PC-3 (cell line): Measurements from ENCODE around the gene BAIAP3. TPM values are rescaled to one million over a fixed set of nuclear protein-coding genes. Genes with fewer than 3 reads are reported as not detected.

Source experiments
- ATAC-seq: fragments of 200-7000 bp; cut with Tn5 transposase; 2 replicates; pipeline ENCODE4 v1.9.1; 2020; ENCODE audit warnings: mild to moderate bottlenecking, moderate library complexity
- BruUV-seq: library from RNA; stranded (reverse); fragments of 400-500 nt; replicated peaks from 2 replicates; lab custom pipeline; 2021; lab: Mats Ljungman, UMichigan
- CTCF ChIA-PET: fragments of 300-600 bp; sonication (Branson Sonifier 250); formaldehyde crosslinking; loops from one replicate; lab custom pipeline; 2022; ENCODE audit warnings: antibody characterized with exemption; lab: Charles Lee
- POLR2A ChIA-PET: fragments of 300-600 bp; sonication (Branson Sonifier 250); formaldehyde crosslinking; loops from one replicate; lab custom pipeline; 2022; ENCODE audit warnings: antibody characterized with exemption; ENCODE audit not compliant: unreplicated experiment; lab: Charles Lee
- DNase-seq: peaks from one replicate; pipeline ENCODE4 v3.0.0-alpha.2; 2015
- H2AFZ ChIP-seq: fragments of 300-600 bp; sonication (generic); 2 replicates; pipeline ENCODE4 v1.6.0; 2016; ENCODE audit warnings: antibody characterized with exemption, low read length
- H3F3A ChIP-seq: fragments of 300-600 bp; sonication (generic); one replicate; pipeline ENCODE4 v1.6.0; 2017; ENCODE audit warnings: antibody characterized with exemption, low read length, control low read depth, mild to moderate bottlenecking; ENCODE audit not compliant: unreplicated experiment
- H3K27ac ChIP-seq: fragments of 300-600 bp; sonication (generic); 2 replicates; pipeline ENCODE4 v1.5.1; 2016; ENCODE audit warnings: mild to moderate bottlenecking, low read length
- H3K27me3 ChIP-seq: fragments of 300-600 bp; sonication (generic); 2 replicates; pipeline ENCODE4 v1.6.1; 2016; ENCODE audit warnings: low read length, mixed read lengths
- H3K36me3 ChIP-seq: fragments of 300-600 bp; sonication (generic); 2 replicates; pipeline ENCODE4 v1.6.1; 2016; ENCODE audit warnings: low read depth, mixed run types, low read length, mixed read lengths
- H3K4me1 ChIP-seq: fragments of 300-600 bp; sonication (generic); 2 replicates; pipeline ENCODE4 v1.5.1; 2016; ENCODE audit warnings: low read length; ENCODE audit not compliant: insufficient read depth
- H3K4me2 ChIP-seq: fragments of 300-600 bp; sonication (generic); 2 replicates; pipeline ENCODE4 v1.6.0; 2016; ENCODE audit warnings: low read length
- H3K4me3 ChIP-seq: fragments of 300-600 bp; sonication (generic); 2 replicates; pipeline ENCODE4 v1.5.1; 2016; ENCODE audit warnings: mild to moderate bottlenecking, low read length, mixed read lengths
- H3K79me2 ChIP-seq: fragments of 300-600 bp; sonication (generic); 2 replicates; pipeline ENCODE4 v1.6.1; 2017; ENCODE audit warnings: low read length, mixed read lengths
- H3K9ac ChIP-seq: fragments of 300-600 bp; sonication (generic); 2 replicates; pipeline ENCODE4 v1.6.0; 2016; ENCODE audit warnings: mild to moderate bottlenecking, low read length
- H3K9me2 ChIP-seq: fragments of 300-600 bp; sonication (generic); replicated peaks from 2 replicates; pipeline ENCODE4 v1.6.1; 2016; ENCODE audit warnings: mixed run types, low read length, mixed read lengths
- H3K9me3 ChIP-seq: fragments of 300-600 bp; sonication (generic); 2 replicates; pipeline ENCODE4 v1.6.1; 2016; ENCODE audit warnings: low read length, mixed read lengths
- H4K20me1 ChIP-seq: fragments of 300-600 bp; sonication (generic); 2 replicates; pipeline ENCODE4 v1.6.1; 2016; ENCODE audit warnings: low read length, mixed read lengths
- EZH2 ChIP-seq: fragments of 300-600 bp; sonication (generic); IDR thresholded peaks from one replicate; pipeline ENCODE4 v1.6.1; 2017; ENCODE audit warnings: antibody characterized with exemption, mild to moderate bottlenecking, low read length; ENCODE audit not compliant: unreplicated experiment
- EZH2phosphoT487 ChIP-seq: fragments of 300-600 bp; sonication (generic); IDR thresholded peaks from 2 replicates; pipeline ENCODE4 v1.6.1; 2018; ENCODE audit warnings: mild to moderate bottlenecking, antibody characterized with exemption, low read length, borderline replicate concordance
- intact Hi-C: fragments of 100-400 bp; cut with micrococcal nuclease; formaldehyde crosslinking; loops from 2 replicates; pipeline ENCODE4 v1.9.0; 2023
- total RNA-seq: library from RNA; depleted of rRNA; stranded (reverse); fragments of >200 nt; gene quantifications from 2 replicates; pipeline ENCODE4 v1.2.3, GENCODE V29; 2014
- TF ChIP-seq, protein P1 (sequence below): fragments of 300-600 bp; sonication (generic); conservative IDR thresholded peaks from 2 replicates; pipeline ENCODE4 v1.5.1; 2017; ENCODE audit warnings: antibody characterized with exemption, low read depth, mild to moderate bottlenecking, low read length

BAIAP3 gene
- total RNA-seq, 1 experiment from 2014 or later: 13.1 TPM

DNA sequence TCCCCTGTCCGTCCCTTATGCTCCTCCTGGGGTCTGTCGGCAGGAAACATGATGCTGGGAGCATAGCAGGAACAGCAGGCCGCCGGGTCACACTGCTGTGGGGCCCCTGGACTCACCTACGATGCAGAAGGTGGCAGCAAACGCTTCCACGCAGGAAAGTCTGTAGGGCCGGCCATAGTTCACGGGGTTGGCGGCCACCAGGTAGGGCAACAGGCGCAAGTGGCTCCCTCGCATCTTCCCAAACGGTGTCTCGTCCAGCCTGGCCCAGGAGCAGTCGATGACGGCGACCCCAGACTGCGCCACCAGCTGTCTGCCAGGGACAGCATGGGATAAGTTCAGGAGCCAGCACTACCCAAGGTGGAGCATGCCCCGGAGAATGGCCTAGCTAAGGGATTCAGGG, 17.2 kb downstream of the BAIAP3 start:
- intact Hi-C loops: no loop called here
- Histone ChIP-seq H3K4me1 (no peaks in the 10 kb centered on the region; the same call in 1 of the 2 replicates), H3K4me2 (peak overlapping the region; percentile 96), H3K27ac (no peak overlapping the region), H3F3A (no peaks in the 10 kb centered on the region), H2AFZ (no peak overlapping the region; the same call in 1 of the 2 replicates), H3K9me2 (no peaks in the 10 kb centered on the region), H4K20me1 (no peaks in the 10 kb centered on the region), H3K9ac (peak overlapping the region; percentile 88), H3K79me2 (peaks cover 49% of the 10 kb centered on the region), H3K4me3 (peak overlapping the region; percentile 98), H3K36me3 (no peaks in the 10 kb centered on the region), H3K9me3 (no peaks in the 10 kb centered on the region), H3K27me3 (no peaks in the 10 kb centered on the region)
- no peak for DNase-seq
- TF ChIP-seq EZH2phosphoT487 (no peak), EZH2 (no peak)
- TF ChIP-seq, protein P1, sequence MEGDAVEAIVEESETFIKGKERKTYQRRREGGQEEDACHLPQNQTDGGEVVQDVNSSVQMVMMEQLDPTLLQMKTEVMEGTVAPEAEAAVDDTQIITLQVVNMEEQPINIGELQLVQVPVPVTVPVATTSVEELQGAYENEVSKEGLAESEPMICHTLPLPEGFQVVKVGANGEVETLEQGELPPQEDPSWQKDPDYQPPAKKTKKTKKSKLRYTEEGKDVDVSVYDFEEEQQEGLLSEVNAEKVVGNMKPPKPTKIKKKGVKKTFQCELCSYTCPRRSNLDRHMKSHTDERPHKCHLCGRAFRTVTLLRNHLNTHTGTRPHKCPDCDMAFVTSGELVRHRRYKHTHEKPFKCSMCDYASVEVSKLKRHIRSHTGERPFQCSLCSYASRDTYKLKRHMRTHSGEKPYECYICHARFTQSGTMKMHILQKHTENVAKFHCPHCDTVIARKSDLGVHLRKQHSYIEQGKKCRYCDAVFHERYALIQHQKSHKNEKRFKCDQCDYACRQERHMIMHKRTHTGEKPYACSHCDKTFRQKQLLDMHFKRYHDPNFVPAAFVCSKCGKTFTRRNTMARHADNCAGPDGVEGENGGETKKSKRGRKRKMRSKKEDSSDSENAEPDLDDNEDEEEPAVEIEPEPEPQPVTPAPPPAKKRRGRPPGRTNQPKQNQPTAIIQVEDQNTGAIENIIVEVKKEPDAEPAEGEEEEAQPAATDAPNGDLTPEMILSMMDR: no peak
- no TSS peak for BruUV-seq
- peak; percentile 17; the same call in 1 of the 2 replicates for ATAC-seq
- POLR2A ChIA-PET: interaction anchor here (0.6 kb wide), 1 partner anchor 57 kb away, joined by 3 read pairs; no protein-coding TSS in a partner anchor
- CTCF ChIA-PET: no interaction called here

DNA sequence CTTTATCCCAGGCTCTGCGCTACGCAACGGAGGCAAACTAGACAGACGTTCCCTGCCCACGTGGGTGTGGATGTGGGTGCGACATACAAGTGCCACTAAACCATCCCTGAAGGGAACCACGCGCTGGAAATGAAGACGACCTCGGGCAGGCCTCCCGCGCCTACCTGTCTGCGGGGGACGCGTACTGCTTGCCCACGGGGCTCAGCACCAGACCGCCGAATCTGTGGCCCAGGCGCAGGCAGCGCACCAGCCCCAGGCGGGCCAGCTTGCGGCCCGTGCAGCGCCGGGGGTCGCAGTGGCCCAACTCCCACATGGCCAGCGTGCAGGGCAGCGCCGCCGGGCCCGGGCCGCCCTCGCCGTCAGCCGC, 17.8 kb downstream of the BAIAP3 start:
- H3K9me3 ChIP-seq: no peaks in the 10 kb centered on the region
- no peaks in the 10 kb centered on the region; the same call in 1 of the 2 replicates for H3K4me1 ChIP-seq
- peaks cover 54% of the 10 kb centered on the region for H3K79me2 ChIP-seq
- H2AFZ ChIP-seq: peak overlapping the region; percentile 53
- H3K9ac ChIP-seq: peak overlapping the region; percentile 88
- intact Hi-C loops: no loop called here
- TF ChIP-seq EZH2 (no peak), EZH2phosphoT487 (no peak)
- TF ChIP-seq, protein P1: no peak
- peak overlapping the region; percentile 96 for H3K4me2 ChIP-seq
- no peak overlapping the region for H3K27ac ChIP-seq
- no TSS peak for BruUV-seq
- H3K36me3 ChIP-seq: no peaks in the 10 kb centered on the region
- no peaks in the 10 kb centered on the region for H3K9me2 ChIP-seq
- H3K4me3 ChIP-seq: peak overlapping the region; percentile 98
- no peaks in the 10 kb centered on the region for H4K20me1 ChIP-seq
- no peaks in the 10 kb centered on the region for H3F3A ChIP-seq
- DNase-seq: no peak
- ChIA-PET POLR2A (interaction anchor here (0.6 kb wide), 1 partner anchor 57 kb away, joined by 3 read pairs; no protein-coding TSS in a partner anchor), CTCF (no interaction called here)
- ATAC-seq: no peak
- no peaks in the 10 kb centered on the region for H3K27me3 ChIP-seq

DNA sequence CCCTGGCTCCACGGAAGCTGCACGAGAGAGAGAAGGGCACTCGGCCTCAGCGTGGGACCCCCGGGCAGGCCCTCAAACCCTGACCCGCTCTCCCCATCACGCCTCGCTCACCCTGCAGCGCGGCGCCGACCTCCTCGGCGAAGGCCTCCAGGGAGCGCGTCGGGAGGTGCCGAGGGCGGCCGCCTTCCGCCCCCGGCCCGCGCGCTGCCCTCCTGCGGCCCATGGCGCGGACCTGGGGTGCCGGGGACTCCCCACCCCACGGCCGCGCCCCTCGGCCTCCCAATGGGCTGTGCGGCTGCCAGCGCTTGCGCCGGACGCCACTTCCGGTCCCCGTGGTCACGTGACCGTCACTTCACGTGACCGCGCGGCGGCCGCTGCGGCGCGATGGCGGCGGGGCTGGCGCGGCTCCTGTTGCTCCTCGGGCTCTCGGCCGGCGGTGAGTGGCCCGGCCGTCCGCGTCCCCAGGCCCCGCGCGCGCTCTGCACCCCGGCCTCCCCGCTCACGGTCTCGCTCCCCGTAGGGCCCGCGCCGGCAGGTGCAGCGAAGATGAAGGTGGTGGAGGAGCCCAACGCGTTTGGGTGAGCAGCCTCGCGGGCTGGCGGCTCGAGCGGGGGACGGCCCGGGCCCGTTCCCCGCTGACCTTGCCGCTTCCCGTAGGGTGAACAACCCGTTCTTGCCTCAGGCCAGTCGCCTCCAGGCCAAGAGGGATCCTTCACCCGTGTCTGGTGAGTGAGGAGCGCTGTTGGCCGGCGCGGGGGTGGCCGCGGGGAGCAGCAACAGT, 18.3 kb downstream of the BAIAP3 start, which contains the start of the genes GNPTG and TSR3:
Gene GNPTG, plus strand, starts transcription at position 350 of the 781 bp plus-strand sequence. Its CDS starts 35 bp downstream, at position 385.
Gene TSR3, minus strand, starts transcription at position 297 of the 781 bp plus-strand sequence. Its CDS starts 74 bp downstream, at position 223.
- Histone ChIP-seq H2AFZ (peak within 1 kb of the TSS; percentile 74), H3K27ac (no peak within 1 kb of the TSS), H3K9me3 (no peaks in the 10 kb centered on the region), H3K4me1 (no peaks in the 10 kb centered on the region; the same call in 1 of the 2 replicates), H4K20me1 (no peaks in the 10 kb centered on the region), H3K4me2 (peak within 1 kb of the TSS; percentile 97), H3K27me3 (no peaks in the 10 kb centered on the region), H3K4me3 (peak within 1 kb of the TSS; percentile 98), H3K36me3 (no peaks in the 10 kb centered on the region), H3K9me2 (no peaks in the 10 kb centered on the region), H3F3A (no peaks in the 10 kb centered on the region), H3K79me2 (peaks cover 58% of the 10 kb centered on the region), H3K9ac (peak within 1 kb of the TSS; percentile 88)
- no TSS peak for BruUV-seq
- intact Hi-C loops: no loop called here
- ChIA-PET POLR2A (no interaction called here), CTCF (no interaction called here)
- TF ChIP-seq EZH2phosphoT487: no peak
- TF ChIP-seq EZH2: no peak
- TF ChIP-seq, protein P1: no peak
- DNase-seq (peak; percentile 79), ATAC-seq (peak; percentile 63)
